ACHN (cell line): Measurements from ENCODE around the gene TMX1.

Experiments
- DNase-seq: peaks from one replicate; pipeline ENCODE4 v3.0.0-alpha.2; 2015
- in situ Hi-C: cut with HindIII; loops from 2 replicates; pipeline ENCODE4 v1.10.0; 2017; ENCODE audit warnings: low sequenced_read_pairs, low pct_ligation_motif_present, low pct_unique_long_range_greater_than_20kb

TMX1 gene

GRCh38 chr14:51236314-51236713 is 3.7 kb upstream of the TMX1 start:
- DNase-seq = no peak
- in situ Hi-C loops = no loop called here

GRCh38 chr14:51240804-51241380 is 845 bp downstream of the TMX1 start:
- no peak for DNase-seq
- in situ Hi-C loops = no loop called here

- in situ Hi-C loops = no loop called here
- DNase-seq = no peak
These were observed 2.8 kb downstream of the TMX1 start for GRCh38 chr14:51242545-51243490.

- in situ Hi-C loops = no loop called here
- no peak for DNase-seq
These were observed 4.5 kb downstream of the TMX1 start for GRCh38 chr14:51244591-51244990.

- in situ Hi-C loops = no loop called here
- DNase-seq = no peak
These were observed 6.0 kb downstream of the TMX1 start for GRCh38 chr14:51246032-51246431.

- DNase-seq = no peak
- in situ Hi-C loops = no loop called here
These were observed 8.3 kb downstream of the TMX1 start for GRCh38 chr14:51248016-51248987.

GRCh38 chr14:51251486-51251885 is 11.4 kb downstream of the TMX1 start:
- in situ Hi-C loops = no loop called here
- no peak for DNase-seq

- DNase-seq = no peak
- in situ Hi-C loops = no loop called here
These were observed 13.8 kb downstream of the TMX1 start for GRCh38 chr14:51253880-51254279.

DNA sequence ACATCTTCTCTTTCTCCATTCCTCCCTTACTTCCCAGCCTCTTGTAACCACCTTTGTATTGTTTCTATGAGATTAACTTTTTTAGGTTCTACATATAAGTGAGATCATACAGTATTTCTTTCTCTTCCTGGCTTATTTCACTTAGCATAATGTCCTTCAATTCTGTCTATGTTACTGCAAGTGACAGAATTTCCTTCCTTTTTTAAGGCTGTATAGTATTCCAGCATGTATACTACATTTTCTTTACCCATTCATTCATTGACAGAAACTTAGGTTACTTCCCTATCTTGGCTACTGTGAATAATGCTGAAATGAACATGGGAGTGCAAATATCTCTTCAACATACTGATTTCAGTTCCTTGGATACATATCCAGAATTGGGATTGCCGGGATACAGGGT is 18.2 kb downstream of the TMX1 start:
- in situ Hi-C loops = no loop called here

GRCh38 chr14:51258788-51259187 is 18.7 kb downstream of the TMX1 start:
- no peak for DNase-seq
- in situ Hi-C loops = no loop called here

More for the DNA sequence above, 18.2 kb downstream of the TMX1 start:
- no peak for DNase-seq

DNA sequence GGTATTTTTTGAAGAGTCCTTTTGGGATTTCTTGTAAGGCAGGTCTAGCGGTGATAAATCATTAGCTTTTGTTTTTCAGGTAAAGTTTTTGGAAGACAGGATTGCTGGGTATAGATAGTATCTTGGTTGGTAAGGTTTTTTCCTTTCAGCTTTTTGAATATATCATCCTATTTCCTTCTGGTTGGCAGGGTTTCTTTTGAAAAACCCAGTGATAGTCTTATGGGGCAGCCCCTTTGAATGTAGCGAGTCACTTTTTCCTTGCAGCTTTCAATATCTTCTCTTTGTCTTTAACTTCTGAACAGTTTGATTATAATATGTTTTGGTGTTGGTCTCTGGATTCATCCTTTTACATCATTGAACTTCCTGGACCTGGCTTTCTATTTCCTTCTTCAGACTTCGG is 20.2 kb downstream of the TMX1 start:
- in situ Hi-C loops = no loop called here
- no peak for DNase-seq

GRCh38 chr14:51261151-51261550 is 21.1 kb downstream of the TMX1 start:
- in situ Hi-C loops = no loop called here
- DNase-seq = no peak

- in situ Hi-C loops = no loop called here
- no peak for DNase-seq
These were observed 22.8 kb downstream of the TMX1 start for GRCh38 chr14:51262868-51263267.

DNA sequence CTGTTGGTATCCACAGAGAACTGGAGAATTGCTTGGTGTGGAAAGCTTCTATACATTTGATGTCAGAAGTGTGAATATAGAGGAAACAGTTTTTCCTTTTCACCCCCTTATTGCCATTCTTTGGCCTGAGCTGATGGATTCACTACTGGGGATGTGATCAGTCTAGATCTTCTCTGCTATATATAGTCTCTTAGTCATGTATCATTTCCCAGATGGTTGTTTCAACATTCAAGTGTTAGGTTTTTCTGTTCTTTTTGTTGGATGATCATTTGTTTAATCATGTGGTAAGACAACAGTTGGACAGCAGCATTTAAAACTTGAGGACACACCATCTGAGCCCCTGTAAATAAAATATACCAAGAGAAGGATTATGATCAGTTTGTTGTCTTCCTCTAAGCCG is 29.6 kb downstream of the TMX1 start:
- in situ Hi-C loops = no loop called here

GRCh38 chr14:51276605-51277004 is 36.6 kb downstream of the TMX1 start:
- in situ Hi-C loops = no loop called here
- DNase-seq = no peak

More for the DNA sequence above, 29.6 kb downstream of the TMX1 start:
- DNase-seq = no peak

- no peak for DNase-seq
- in situ Hi-C loops = no loop called here
These were observed 37.8 kb downstream of the TMX1 start for GRCh38 chr14:51277753-51278415.

GRCh38 chr14:51282517-51282916 is 42.5 kb downstream of the TMX1 start:
- in situ Hi-C loops = no loop called here
- DNase-seq = no peak

DNA sequence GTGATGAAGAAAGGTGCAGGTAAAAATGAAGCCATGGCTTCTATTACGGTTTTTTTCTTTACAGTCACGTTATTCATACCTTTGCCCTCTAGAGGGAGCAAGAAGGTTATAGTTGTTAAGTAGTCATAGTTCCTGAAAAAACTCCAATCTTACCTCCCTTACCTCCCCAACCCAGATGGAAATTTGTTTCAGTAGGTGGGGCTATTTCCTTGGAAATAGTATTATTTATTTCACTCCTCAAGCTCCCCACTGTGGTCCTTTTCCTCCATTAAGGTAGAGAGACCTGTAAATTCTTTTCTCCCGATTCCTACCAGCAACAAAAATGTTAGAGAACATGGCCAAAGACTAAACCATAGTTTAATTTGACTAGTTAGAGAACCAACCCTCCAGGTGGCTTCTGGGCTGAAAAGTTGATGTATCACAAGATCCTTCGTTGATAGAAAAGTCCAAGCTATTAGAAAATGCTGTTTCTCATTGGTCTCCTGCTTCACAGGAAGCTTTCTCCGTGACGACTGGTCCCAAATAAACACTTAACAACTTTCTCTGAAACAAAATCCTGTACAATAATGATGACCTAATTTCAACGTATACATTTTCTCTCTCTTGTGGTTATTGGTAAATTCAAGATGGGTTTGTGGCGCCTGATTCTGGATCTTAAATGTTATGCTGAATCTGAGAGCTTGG is 43.5 kb downstream of the TMX1 start:
- DNase-seq = peak; percentile 91
- in situ Hi-C loops = no loop called here
